Osteoblast (primary cell): Measurements from ENCODE around the gene FRMD4A. TPM values are rescaled to one million over a fixed set of nuclear protein-coding genes. Genes with fewer than 3 reads are reported as not detected.
A peak's percentile ranks its signal among the peaks of the same experiment; 100 is the strongest.

ENCODE experiments used
- DNase-seq: peaks from one replicate; pipeline ENCODE4 v3.0.0; 2011; ENCODE audit warnings: low spot score, mixed read lengths; ENCODE audit not compliant: insufficient read length; ENCODE audit errors: missing footprints
- H2AFZ ChIP-seq: 2 replicates; pipeline ENCODE4 v1.6.0; 2011; ENCODE audit warnings: mild to moderate bottlenecking, low read length
- H3K27ac ChIP-seq: 2 replicates; pipeline ENCODE4 v1.5.1; 2011; ENCODE audit warnings: mild to moderate bottlenecking, low read depth, low read length, moderate library complexity
- H3K27me3 ChIP-seq: 2 replicates; pipeline ENCODE4 v1.6.0; 2012; ENCODE audit warnings: mild to moderate bottlenecking, control low read depth, inconsistent platforms, low read length, moderate library complexity; ENCODE audit not compliant: insufficient read depth
- H3K36me3 ChIP-seq: 2 replicates; pipeline ENCODE4 v1.5.1; 2011; ENCODE audit warnings: mild to moderate bottlenecking, low read length, control low read depth, moderate library complexity; ENCODE audit not compliant: insufficient read depth
- H3K4me1 ChIP-seq: 2 replicates; pipeline ENCODE4 v1.5.1; 2011; ENCODE audit warnings: mild to moderate bottlenecking, low read length, control low read depth, moderate library complexity; ENCODE audit not compliant: insufficient read depth
- H3K4me2 ChIP-seq: 2 replicates; pipeline ENCODE4 v1.6.0; 2011; ENCODE audit warnings: mild to moderate bottlenecking, low read length; ENCODE audit not compliant: insufficient read depth
- H3K4me3 ChIP-seq: fragments of 200-600 bp; sonication (generic); 3 replicates; pipeline ENCODE4 v1.5.1; 2012; ENCODE audit warnings: mild to moderate bottlenecking, low read length, inconsistent platforms; ENCODE audit not compliant: insufficient read depth
- H3K79me2 ChIP-seq: 2 replicates; pipeline ENCODE4 v1.6.0; 2012; ENCODE audit warnings: mild to moderate bottlenecking, low read length, control low read depth, inconsistent platforms; ENCODE audit not compliant: insufficient read depth
- H3K9me3 ChIP-seq: 2 replicates; pipeline ENCODE4 v1.5.1; 2011; ENCODE audit warnings: low read depth, low read length, control low read depth
- H4K20me1 ChIP-seq: 2 replicates; pipeline ENCODE4 v1.6.0; 2012; ENCODE audit warnings: mild to moderate bottlenecking, low read length, control low read depth; ENCODE audit not compliant: insufficient read depth
- CTCF ChIP-seq: IDR thresholded peaks from 2 replicates; pipeline ENCODE4 v1.5.1; 2011; ENCODE audit warnings: mild to moderate bottlenecking, low read depth, low read length, moderate library complexity; ENCODE audit errors: extremely low read depth
- total RNA-seq: library from RNA; depleted of rRNA; stranded (reverse); fragments of >200 nt; gene quantifications from 2 replicates; pipeline ENCODE4 v1.2.3, GENCODE V29; 2012

Gene FRMD4A
- total RNA-seq, 1 donor = 41.3 TPM

DNA sequence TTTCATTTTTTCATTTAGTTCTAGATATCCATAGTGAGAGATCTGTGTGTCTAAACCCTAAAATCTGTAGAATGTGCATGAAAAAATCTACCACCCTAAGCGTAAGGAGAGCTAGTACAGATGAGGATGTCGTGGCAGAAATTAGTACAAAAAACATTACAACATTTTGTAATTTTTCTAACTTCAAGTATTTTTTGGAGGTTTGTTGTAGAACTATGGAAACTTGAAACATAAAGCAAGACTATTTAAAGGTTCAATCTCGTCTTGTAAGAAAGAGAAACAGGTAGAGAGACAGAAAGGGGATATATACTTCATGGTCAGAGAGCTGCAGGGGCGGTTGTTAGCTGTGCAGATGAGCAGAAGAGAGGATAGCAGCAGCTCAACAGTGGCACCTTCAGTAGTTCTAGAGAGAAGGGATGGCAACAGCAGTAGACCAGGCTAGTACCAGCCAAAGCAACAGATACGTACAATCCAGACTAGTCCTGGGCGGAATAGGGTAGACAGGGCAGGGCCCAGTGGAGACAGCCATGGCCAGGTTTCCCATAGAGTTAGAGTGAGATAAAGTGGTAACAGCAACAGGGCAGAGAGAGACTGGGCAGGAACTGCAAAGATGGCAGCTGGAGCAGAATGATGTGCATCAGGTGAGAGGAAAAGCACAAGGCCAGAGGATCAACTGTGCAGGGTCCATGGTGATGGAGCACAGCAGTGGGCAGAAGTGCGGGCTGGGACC, 145.2 kb downstream of the FRMD4A start:
- no peaks in the 10 kb centered on the region for H3K36me3 ChIP-seq
- peak; percentile 71 for DNase-seq
- H2AFZ ChIP-seq = peak overlapping the region; percentile 52
- H3K4me3 ChIP-seq = no peak overlapping the region
- peak overlapping the region; percentile 77 for H3K27ac ChIP-seq
- H3K79me2 ChIP-seq = no peaks in the 10 kb centered on the region
- no peaks in the 10 kb centered on the region for H4K20me1 ChIP-seq
- H3K4me2 ChIP-seq = peak overlapping the region; percentile 29
- no peaks in the 10 kb centered on the region for H3K9me3 ChIP-seq
- TF ChIP-seq CTCF = no peak
- no peaks in the 10 kb centered on the region for H3K4me1 ChIP-seq
- H3K27me3 ChIP-seq = peaks cover 55% of the 10 kb centered on the region

DNA sequence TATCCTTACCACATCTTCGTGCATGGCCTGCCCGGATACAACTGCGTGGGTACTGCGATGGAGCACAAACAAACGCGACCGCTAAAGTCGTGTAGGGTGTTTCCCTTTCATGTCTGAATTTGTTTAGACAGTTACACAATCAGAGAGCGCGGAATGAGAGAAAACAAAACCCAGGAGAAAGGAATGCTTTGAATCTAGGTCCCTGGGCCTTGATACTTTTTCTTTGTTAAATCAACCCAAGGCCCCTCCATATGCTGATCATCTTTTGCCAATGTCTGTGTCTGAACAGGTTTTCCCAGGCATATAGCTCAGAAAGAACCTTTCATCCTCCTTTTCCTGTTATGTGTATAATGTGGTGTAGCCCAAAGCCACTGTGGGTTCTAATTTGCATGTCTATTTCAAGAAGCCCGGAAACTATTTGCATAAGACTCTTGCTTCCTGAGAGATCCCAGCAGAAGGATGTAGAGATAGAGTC, 145.8 kb downstream of the FRMD4A start:
- Histone ChIP-seq H3K4me2 (peak overlapping the region; percentile 29), H3K4me1 (no peaks in the 10 kb centered on the region), H3K4me3 (no peak overlapping the region), H3K79me2 (no peaks in the 10 kb centered on the region), H3K27me3 (peaks cover 55% of the 10 kb centered on the region), H3K36me3 (no peaks in the 10 kb centered on the region), H2AFZ (peak overlapping the region; percentile 52), H4K20me1 (no peaks in the 10 kb centered on the region), H3K27ac (peak overlapping the region; percentile 77), H3K9me3 (no peaks in the 10 kb centered on the region)
- no peak for DNase-seq
- TF ChIP-seq CTCF = no peak

DNA sequence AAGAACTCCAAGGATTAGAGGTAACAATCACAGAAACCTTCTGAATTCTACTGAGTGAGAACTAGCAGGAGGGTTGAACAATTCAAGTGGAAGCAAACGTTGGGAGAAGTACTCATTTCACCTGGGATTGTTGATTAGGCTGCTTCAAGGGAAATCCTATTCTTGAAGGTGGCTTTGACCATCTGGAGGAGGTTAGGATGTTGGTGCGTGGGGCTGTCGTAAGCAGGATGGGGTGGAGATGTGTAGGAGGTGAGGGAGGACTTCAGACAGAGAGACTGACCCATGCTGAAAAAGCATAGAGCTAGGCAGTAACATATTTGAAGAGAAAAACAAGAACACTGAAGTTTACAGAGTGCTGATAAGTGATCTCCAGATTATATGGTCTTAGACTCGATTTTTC, 147.9 kb downstream of the FRMD4A start:
- peak; percentile 47 for DNase-seq
- Histone ChIP-seq H4K20me1 (no peaks in the 10 kb centered on the region), H3K9me3 (no peaks in the 10 kb centered on the region), H3K4me3 (no peak overlapping the region), H2AFZ (no peak overlapping the region), H3K4me1 (no peaks in the 10 kb centered on the region), H3K36me3 (no peaks in the 10 kb centered on the region), H3K27me3 (peaks cover 58% of the 10 kb centered on the region), H3K4me2 (no peak overlapping the region), H3K27ac (no peak overlapping the region), H3K79me2 (no peaks in the 10 kb centered on the region)
- TF ChIP-seq CTCF = no peak

GRCh38 chr10:14181567-14181936, 149.2 kb downstream of the FRMD4A start:
- no peaks in the 10 kb centered on the region for H3K79me2 ChIP-seq
- no peaks in the 10 kb centered on the region for H3K9me3 ChIP-seq
- no peaks in the 10 kb centered on the region for H3K36me3 ChIP-seq
- H3K4me3 ChIP-seq = no peak overlapping the region
- H3K27ac ChIP-seq = no peak overlapping the region
- DNase-seq = no peak
- H3K4me1 ChIP-seq = no peaks in the 10 kb centered on the region
- peaks cover 64% of the 10 kb centered on the region for H3K27me3 ChIP-seq
- H2AFZ ChIP-seq = no peak overlapping the region
- no peak overlapping the region for H3K4me2 ChIP-seq
- no peak for TF ChIP-seq CTCF
- H4K20me1 ChIP-seq = no peaks in the 10 kb centered on the region
